ENCODE data around the gene GATA6.
"Not testable (repeated sequence)": the region's sequence is repeated elsewhere in the genome, so short reads cannot be mapped to it uniquely, and the experiment has no call there.

GATA6 gene

DNA sequence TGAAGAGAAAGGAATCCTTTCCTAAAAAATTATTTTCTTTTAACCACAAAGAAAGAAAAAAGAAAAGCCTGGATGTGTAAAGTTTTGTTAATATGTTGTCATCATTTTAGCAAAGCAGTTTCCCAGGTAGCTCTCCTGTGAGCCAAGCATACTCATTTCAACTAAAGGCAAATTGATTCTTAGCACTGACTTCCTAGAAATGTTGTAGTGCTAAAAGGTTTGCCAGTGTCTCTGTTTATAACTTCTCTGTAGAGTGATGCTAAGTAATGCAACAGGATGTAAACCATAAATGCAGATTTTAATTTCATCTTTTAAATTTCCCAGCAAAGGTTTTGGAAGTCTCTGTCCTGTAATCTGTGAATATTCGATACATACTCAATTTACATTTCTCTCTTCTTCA, 10.2 kb downstream of the GATA6 start:
- Histone ChIP-seq H3K27ac (no peak overlapping the region), H3K27me3 (peaks cover 98% of the 10 kb centered on the region), H3K36me3 (no peaks in the 10 kb centered on the region), H3K4me1 (ENCODE audit: control insufficient read depth in 1 of 2, insufficient read depth in 1 of 2, low read depth in 1 of 2, low read length in 1 of 2) (no peaks in the 10 kb centered on the region), H3K9me3 (no peaks in the 10 kb centered on the region), H3K4me3 (ENCODE audit: low read depth in 1 of 2, low read length in 1 of 2) (no peak overlapping the region)
- TF ChIP-seq CTCF (IDR thresholded peaks at IDR 0.05) = no peak

DNA sequence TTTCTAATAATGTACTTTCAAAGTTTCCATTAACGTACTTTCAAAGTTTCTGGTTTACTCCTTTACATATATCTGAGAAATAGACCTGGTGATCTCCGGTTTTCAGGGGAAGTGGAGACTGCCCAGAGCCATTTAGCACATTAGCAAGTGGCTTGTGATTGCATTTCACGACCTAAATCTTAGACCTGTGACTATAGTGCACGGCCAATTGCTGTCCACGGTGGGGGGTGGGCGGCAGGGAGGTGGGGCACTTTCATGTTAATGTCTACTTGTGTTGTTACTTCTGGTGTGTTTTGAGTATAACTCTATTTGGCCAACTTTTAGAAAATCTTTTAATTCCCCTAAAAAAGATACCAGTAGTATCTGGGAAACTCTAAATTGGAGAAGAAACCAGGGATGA, 11.3 kb downstream of the GATA6 start:
- Histone ChIP-seq H3K27ac (no peak overlapping the region), H3K36me3 (no peaks in the 10 kb centered on the region), H3K4me1 (ENCODE audit: control insufficient read depth in 1 of 2, insufficient read depth in 1 of 2, low read depth in 1 of 2, low read length in 1 of 2) (no peaks in the 10 kb centered on the region), H3K4me3 (ENCODE audit: low read depth in 1 of 2, low read length in 1 of 2) (no peak overlapping the region), H3K27me3 (peaks cover 92% of the 10 kb centered on the region), H3K9me3 (no peaks in the 10 kb centered on the region)
- TF ChIP-seq CTCF (IDR thresholded peaks at IDR 0.05) = no peak

GRCh38 chr18:22182884-22183697, 13.7 kb downstream of the GATA6 start:
- Histone ChIP-seq H3K4me3 (ENCODE audit: low read depth in 1 of 2, low read length in 1 of 2) (no peak overlapping the region), H3K27me3 (peaks cover 82% of the 10 kb centered on the region), H3K9me3 (no peaks in the 10 kb centered on the region), H3K27ac (no peak overlapping the region), H3K4me1 (ENCODE audit: control insufficient read depth in 1 of 2, insufficient read depth in 1 of 2, low read depth in 1 of 2, low read length in 1 of 2) (no peaks in the 10 kb centered on the region), H3K36me3 (no peaks in the 10 kb centered on the region)
- no peak for TF ChIP-seq CTCF (IDR thresholded peaks at IDR 0.05)

DNA sequence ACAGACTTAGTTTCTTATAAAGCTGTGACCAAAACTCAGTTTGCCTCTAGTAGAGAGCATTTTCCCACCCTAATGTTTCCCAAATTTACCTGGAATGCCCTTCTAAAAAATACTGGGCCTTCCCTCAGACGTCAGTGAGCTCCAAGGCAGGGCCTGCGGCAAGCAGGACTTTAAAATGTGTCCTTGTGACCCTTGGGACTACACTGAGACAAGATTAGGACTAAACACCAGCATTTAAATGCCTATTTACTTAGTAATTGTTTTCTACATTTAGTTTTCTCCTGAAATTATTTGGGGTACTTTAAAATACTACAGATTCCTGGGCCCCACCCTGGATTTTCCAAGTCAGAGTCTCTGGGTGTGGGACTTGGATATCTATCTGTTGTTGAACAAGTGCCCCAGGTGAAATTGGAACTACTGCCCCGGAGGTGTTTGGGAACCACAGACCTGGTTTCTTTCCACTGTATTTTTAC, 14.3 kb downstream of the GATA6 start:
- Histone ChIP-seq H3K27me3 (peaks cover 82% of the 10 kb centered on the region), H3K4me3 (ENCODE audit: low read depth in 1 of 2, low read length in 1 of 2) (no peak overlapping the region), H3K9me3 (no peaks in the 10 kb centered on the region), H3K36me3 (no peaks in the 10 kb centered on the region), H3K27ac (no peak overlapping the region), H3K4me1 (ENCODE audit: control insufficient read depth in 1 of 2, insufficient read depth in 1 of 2, low read depth in 1 of 2, low read length in 1 of 2) (no peaks in the 10 kb centered on the region)
- no peak for TF ChIP-seq CTCF (IDR thresholded peaks at IDR 0.05)

DNA sequence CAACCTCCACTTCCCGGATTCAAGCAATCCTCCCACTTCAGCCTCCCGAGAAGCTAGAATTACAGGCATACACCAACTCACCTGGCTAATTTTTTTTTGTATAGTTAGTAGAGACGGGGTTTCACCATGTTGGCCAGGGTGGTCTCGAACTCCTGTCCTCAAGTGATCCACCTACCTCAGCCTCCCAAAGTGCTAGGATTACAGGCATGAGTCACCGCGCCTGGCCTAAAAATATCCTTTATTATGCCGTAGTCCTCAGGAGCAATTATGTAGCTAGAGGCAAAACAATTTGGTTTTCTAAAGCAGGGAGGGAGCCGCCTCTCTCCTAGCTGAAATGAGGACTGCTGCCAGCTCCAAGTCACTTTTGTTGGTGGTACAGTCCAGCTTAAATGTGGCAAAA, 15.2 kb downstream of the GATA6 start:
- H3K4me1 ChIP-seq (ENCODE audit: control insufficient read depth in 1 of 2, insufficient read depth in 1 of 2, low read depth in 1 of 2, low read length in 1 of 2); H3K27ac ChIP-seq; H3K9me3 ChIP-seq; H3K4me3 ChIP-seq (ENCODE audit: low read depth in 1 of 2, low read length in 1 of 2); H3K36me3 ChIP-seq: not testable (repeated sequence)
- peaks cover 82% of the 10 kb centered on the region for H3K27me3 ChIP-seq

GRCh38 chr18:22185273-22185672, 15.9 kb downstream of the GATA6 start:
- no peak overlapping the region for H3K4me3 ChIP-seq (ENCODE audit: low read depth in 1 of 2, low read length in 1 of 2)
- H3K9me3 ChIP-seq = no peaks in the 10 kb centered on the region
- peaks cover 82% of the 10 kb centered on the region for H3K27me3 ChIP-seq
- no peaks in the 10 kb centered on the region for H3K4me1 ChIP-seq (ENCODE audit: control insufficient read depth in 1 of 2, insufficient read depth in 1 of 2, low read depth in 1 of 2, low read length in 1 of 2)
- TF ChIP-seq CTCF (IDR thresholded peaks at IDR 0.05) = no peak
- H3K36me3 ChIP-seq = no peaks in the 10 kb centered on the region
- no peak overlapping the region for H3K27ac ChIP-seq

All from neutrophil (primary cell).